HG03469 (cell line): ENCODE measurements around the gene DUOX1.

Experiments used
- ATAC-seq: cut with Tn5 transposase; IDR thresholded peaks from one replicate; pipeline ENCODE4 v1.9.1; 2021; ENCODE audit warnings: mild to moderate bottlenecking, moderate library complexity, moderate number of reproducible peaks; ENCODE audit not compliant: unreplicated experiment

Gene DUOX1

DNA sequence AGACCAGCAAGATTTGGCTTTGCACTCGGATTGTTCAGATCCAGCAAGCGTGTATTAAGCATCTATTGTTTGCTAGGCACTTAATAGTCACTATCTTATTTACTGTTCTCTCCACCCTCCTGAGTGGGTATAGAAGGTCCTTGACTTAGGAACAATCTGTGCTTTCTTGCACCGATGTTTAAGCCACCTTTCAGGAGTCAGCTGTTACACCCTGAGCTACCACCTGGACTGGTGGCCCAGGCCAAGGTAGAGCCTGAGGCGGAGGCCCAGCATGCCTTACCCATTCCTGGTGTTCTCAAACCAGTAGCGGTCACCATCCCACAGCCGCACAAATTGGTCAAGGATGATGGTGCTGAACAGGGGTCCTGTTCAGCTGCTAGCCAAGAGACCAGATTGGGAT lies 10.0 kb downstream of the DUOX1 start:
- ATAC-seq = no peak

DNA sequence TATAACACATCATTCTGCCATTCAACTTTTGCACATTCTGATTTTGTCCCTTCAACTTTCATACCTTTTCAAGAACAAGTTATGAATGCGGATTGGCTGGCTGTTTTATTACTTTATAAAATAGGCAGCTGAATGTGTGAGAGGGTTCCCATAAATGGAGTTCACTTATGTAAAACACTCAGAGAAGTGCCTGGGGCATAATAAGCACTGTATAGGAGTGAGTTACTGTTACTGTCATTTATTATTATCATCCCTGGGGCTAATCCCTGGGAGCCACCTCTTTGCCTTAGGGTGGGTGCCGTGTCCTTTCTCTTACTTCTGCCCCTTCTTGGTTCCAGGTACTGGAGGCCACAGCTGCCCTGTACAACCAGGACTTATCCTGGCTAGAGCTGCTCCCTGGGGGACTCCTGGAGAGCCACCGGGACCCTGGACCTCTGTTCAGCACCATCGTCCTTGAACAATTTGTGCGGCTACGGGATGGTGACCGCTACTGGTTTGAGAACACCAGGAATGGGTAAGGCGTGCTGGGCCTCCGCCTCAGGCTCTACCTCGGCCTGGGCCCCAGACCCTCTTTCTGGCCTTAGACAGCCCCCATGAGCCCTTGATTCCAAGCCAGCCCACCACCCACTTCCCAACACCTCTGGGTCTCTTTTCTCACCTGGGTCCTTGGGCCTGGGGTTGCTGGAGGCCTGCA lies 10.9 kb downstream of the DUOX1 start:
- no peak for ATAC-seq

- no peak for ATAC-seq
Measured at GRCh38 chr15:45141386-45141785, 11.6 kb downstream of the DUOX1 start.

GRCh38 chr15:45143056-45143455 lies 13.3 kb downstream of the DUOX1 start:
- no peak for ATAC-seq

- no peak for ATAC-seq
Measured at GRCh38 chr15:45143946-45144345, 14.2 kb downstream of the DUOX1 start.

DNA sequence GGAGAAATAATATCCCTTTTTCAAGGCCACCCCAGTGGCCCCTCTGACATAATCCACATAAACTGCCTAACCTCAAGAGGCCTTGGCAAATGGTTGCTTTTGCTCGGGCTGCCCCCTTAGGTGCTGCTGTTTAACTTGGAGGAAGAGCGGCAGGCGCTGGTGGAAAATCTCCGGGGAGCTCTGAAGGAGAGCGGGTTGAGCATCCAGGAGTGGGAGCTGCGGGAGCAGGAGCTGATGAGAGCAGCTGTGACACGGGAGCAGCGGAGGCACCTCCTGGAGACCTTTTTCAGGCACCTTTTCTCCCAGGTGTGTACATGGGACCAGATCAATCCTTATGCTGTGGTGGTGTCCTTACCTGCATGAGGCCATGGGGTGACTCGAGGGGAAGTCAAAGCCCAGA lies 15.0 kb downstream of the DUOX1 start:
- no peak for ATAC-seq

DNA sequence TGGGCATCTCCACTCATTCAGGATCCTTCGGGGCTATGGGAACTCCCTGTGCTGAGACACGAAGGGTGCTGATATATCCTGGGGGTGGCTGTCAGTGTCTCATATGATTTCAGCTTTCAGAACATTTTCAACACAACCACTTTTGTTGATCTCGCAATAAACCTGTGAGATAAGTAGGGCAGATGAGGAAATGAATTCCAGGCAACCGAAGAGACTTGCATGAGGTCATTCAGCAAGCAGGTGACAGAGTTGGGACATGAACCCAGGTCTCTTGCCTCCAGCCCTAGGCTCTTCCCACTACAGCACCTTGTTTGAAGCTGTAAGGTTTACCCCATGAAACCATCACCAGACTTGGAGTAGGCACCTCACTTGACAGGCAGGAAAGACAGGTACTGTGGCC lies 16.6 kb downstream of the DUOX1 start:
- no peak for ATAC-seq

DNA sequence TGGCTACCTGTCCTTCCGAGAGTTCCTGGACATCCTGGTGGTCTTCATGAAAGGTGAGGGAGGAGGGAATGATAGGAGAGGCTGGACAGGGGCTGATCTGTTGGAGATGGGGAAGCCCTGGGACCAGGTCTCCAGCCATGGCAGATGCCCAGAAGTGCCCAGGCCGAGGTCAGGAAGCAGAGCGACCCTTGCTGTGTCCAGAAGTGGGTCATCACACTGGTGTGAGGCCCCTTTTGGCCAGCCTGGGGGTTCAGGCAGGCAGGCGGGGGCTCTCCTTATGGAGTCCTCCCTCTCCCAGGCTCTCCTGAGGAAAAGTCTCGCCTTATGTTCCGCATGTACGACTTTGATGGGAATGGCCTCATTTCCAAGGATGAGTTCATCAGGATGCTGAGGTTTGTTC lies 17.8 kb downstream of the DUOX1 start:
- ATAC-seq = no peak

- ATAC-seq = no peak
Measured at GRCh38 chr15:45148076-45149059, 18.6 kb downstream of the DUOX1 start.

DNA sequence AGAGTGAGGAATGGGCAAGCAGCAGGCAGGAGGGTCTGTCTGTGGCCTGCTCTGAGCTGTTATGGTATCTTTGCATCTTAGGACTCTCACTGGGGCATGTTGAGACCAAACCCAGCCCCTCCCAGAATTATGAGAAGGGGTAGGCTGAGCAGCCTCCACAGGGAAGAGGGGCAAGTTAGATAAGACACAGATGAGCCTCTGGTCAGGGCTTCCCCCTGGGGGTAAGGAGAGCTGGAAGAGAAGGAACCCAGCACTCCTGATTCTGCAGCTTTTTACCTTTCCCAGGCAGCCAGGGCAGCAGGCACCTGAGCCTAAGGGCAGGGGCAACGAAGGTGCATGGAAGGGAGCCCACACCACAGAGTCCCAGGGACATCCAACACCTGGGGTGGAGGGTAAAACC lies 19.3 kb downstream of the DUOX1 start:
- no peak for ATAC-seq

- no peak for ATAC-seq
Measured at GRCh38 chr15:45150481-45150880, 20.7 kb downstream of the DUOX1 start.

GRCh38 chr15:45150997-45151396 lies 21.2 kb downstream of the DUOX1 start:
- no peak for ATAC-seq

DNA sequence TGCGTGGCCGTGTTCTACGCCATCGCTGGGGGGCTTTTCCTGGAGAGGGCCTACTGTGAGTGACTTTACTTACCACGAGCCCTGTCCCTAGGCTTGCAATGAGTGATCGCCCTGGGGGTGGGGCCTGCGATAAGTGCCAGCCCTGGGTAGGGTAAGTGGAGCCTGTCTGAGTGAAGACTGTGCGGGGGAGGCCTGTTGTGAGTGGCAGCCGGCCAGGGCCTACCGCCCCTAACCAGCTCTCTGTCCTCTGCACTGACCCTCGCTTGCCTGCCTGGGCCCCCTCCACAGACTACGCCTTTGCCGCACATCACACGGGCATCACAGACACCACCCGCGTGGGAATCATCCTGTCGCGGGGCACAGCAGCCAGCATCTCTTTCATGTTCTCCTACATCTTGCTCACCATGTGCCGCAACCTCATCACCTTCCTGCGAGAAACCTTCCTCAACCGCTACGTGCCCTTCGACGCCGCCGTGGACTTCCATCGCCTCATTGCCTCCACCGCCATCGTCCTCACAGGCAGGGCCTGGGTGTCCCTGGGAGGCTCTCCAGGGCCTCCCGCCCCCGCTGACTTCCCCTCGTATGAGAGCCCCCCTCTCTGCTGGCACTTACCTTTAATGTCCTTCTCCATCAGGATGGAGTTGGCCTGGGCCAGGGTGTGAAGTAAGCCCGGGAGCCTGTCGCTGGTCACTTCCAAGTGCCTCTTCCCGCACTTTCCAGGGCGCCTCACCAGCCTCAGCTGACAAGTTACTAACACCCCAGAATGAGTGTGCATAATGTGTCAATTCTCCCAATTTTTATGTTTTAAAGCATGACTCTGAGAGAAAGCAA lies 22.4 kb downstream of the DUOX1 start:
- no peak for ATAC-seq

- no peak for ATAC-seq
Measured at GRCh38 chr15:45155739-45156138, 25.9 kb downstream of the DUOX1 start.

DNA sequence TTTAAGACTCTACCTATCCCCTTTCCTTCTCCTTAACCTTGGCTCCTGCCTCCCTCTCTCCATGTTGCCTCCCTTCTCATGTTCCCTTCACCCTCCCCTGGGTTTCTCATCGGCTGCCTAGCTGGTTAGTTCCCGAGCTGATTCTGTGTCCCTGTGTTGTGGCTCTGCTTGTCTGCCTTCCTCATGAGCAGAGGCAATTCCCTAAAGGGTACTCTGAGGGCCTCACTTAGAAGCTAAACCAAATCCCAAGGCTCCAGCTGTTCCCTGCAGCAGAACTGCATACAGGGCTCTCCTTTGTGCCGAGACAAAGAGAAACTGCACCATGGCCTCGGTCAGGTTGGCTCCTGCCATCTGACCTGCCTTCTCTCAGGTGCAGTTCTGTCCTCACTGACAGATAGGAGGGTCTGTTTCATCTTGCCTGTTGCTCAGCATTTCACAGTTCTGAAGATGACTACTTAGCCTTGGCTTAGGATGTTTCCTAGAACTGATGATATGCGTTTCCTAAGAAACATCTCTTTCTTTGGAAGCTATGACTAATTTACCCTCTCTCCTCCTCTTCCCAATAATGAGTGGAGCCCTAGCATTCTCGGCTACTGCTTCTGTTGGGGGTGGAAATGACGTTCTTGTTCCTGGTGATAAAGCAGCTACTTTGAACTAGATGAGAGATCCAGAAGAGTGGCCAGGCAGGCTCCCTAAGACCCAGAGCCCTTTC lies 27.1 kb downstream of the DUOX1 start:
- ATAC-seq = no peak

- ATAC-seq = no peak
Measured at GRCh38 chr15:45157974-45158373, 28.2 kb downstream of the DUOX1 start.

- no peak for ATAC-seq
Measured at GRCh38 chr15:45161666-45162065, 31.9 kb downstream of the DUOX1 start.

- ATAC-seq = no peak
Measured at GRCh38 chr15:45162771-45163507, 33.1 kb downstream of the DUOX1 start.

DNA sequence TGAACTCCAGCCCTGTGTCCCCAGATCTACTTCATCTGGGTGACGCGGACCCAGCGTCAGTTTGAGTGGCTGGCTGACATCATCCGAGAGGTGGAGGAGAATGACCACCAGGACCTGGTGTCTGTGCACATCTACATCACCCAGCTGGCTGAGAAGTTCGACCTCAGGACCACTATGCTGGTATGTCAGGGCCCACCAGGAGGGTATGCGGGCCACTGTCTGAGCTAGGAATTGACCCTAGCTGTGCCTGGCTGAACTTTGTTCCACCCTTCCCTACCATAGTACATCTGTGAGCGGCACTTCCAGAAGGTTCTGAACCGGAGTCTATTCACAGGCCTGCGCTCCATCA lies 33.7 kb downstream of the DUOX1 start:
- no peak for ATAC-seq

DNA sequence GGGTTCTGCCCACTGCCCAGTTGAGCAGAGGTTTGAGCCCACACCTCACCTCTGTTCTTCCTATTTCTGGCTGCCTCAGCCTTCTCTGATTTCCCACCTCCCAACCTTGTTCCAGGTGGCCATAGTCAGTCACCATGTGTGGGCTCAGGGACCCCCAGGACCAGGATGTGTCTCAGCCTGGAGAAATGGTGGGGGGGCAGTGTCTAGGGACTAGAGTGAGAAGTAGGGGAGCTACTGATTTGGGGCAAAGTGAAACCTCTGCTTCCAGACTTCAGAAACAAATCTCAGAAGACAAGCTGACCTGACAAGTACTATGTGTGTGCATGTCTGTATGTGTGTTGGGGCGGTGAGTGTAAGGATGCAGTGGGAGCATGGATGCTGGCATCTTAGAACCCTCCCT lies 35.1 kb downstream of the DUOX1 start:
- ATAC-seq = no peak
